GM12878 (cell line): ENCODE results near the gene IFNAR1. TPM values are rescaled to one million over a fixed set of nuclear protein-coding genes. Genes with fewer than 3 reads are reported as not detected.

Experiments used
- ATAC-seq: fragments of 200-7000 bp; cut with Tn5 transposase; 3 replicates; pipeline ENCODE4 v1.9.1; 2020; ENCODE audit warnings: mild to moderate bottlenecking, moderate library complexity
- BruUV-seq: library from RNA; stranded (reverse); fragments of 400-500 nt; replicated peaks from 2 replicates; lab custom pipeline; 2021; lab: Mats Ljungman, UMichigan
- CTCF ChIA-PET: fragments of 300-600 bp; sonication (Branson Sonifier 250); formaldehyde crosslinking; extraction: SDS; loops from one replicate; lab custom pipeline; 2021; ENCODE audit warnings: inconsistent platforms; lab: Yijun Ruan, JAX
- POLR2A ChIA-PET: fragments of 350-600 bp; formaldehyde crosslinking; extraction: SDS; loops from one replicate; lab custom pipeline; 2021; ENCODE audit warnings: inconsistent platforms; lab: Charles Lee
- RAD21 ChIA-PET: fragments of 300-600 bp; sonication (Branson Sonifier 250); formaldehyde crosslinking; loops from one replicate; lab custom pipeline; 2023; ENCODE audit warnings: antibody characterized with exemption; ENCODE audit not compliant: unreplicated experiment; lab: Charles Lee
- SMC1A ChIA-PET: fragments of 300-600 bp; sonication (Branson Sonifier 250); formaldehyde crosslinking; loops from one replicate; lab custom pipeline; 2023; ENCODE audit not compliant: unreplicated experiment, uncharacterized antibody; lab: Charles Lee
- DNase-seq: peaks from one replicate; pipeline ENCODE4 v3.0.0-alpha.2; 2011; ENCODE audit warnings: low read depth, low spot score
- FAIRE-seq: peaks from 3 replicates; lab custom pipeline; 2011; peaks lifted over from hg19 to GRCh38; lab: Jason Lieb, UNC
- H2AFZ ChIP-seq: 2 replicates; pipeline ENCODE4 v1.6.0; 2011; ENCODE audit warnings: low read depth, low read length, control low read depth; ENCODE audit not compliant: control insufficient read depth
- H3K27ac ChIP-seq: 2 replicates; pipeline ENCODE4 v1.5.1; 2011; ENCODE audit warnings: control low read depth; ENCODE audit not compliant: control insufficient read depth, insufficient read depth
- H3K27me3 ChIP-seq, 2 experiments: replicated peaks in 1 of 2; 2 replicates each; pipeline versions ENCODE4 v1.6.0 to v1.6.1; 2011; ENCODE audit warnings: low read length in 1 of 2; ENCODE audit not compliant: control insufficient read depth in 2 of 2, insufficient read depth in 2 of 2
- H3K36me3 ChIP-seq, 2 experiments: 2 replicates each; pipeline ENCODE4 v1.5.1; 2011; ENCODE audit warnings: low read length in 1 of 2; ENCODE audit not compliant: control insufficient read depth in 2 of 2, insufficient read depth in 2 of 2
- H3K4me1 ChIP-seq: 2 replicates; pipeline ENCODE4 v1.6.1; 2011; ENCODE audit warnings: mild to moderate bottlenecking, low read length, moderate library complexity, mixed read lengths; ENCODE audit not compliant: control insufficient read depth, insufficient read depth
- H3K4me2 ChIP-seq: 2 replicates; pipeline ENCODE4 v1.6.0; 2011; ENCODE audit warnings: control low read depth; ENCODE audit not compliant: control insufficient read depth, insufficient read depth
- H3K4me3 ChIP-seq: fragments of 200-600 bp; sonication (generic); 2 replicates; pipeline ENCODE4 v1.5.1; 2016
- H3K79me2 ChIP-seq: 2 replicates; pipeline ENCODE4 v1.6.0; 2011; ENCODE audit warnings: low read length; ENCODE audit not compliant: control insufficient read depth, insufficient read depth
- H3K9ac ChIP-seq: 2 replicates; pipeline ENCODE4 v1.8.0; 2011; ENCODE audit warnings: low read length, control low read depth, mixed read lengths; ENCODE audit not compliant: control insufficient read depth, insufficient read depth
- H3K9me3 ChIP-seq: replicated peaks from 3 replicates; pipeline ENCODE4 v1.5.1; 2011; ENCODE audit warnings: mild to moderate bottlenecking, low read length; ENCODE audit not compliant: control insufficient read depth, insufficient read depth
- H4K20me1 ChIP-seq: 2 replicates; pipeline ENCODE4 v1.6.0; 2011; ENCODE audit not compliant: control insufficient read depth, insufficient read depth
- BMI1 ChIP-seq: fragments of 450-650 bp; IDR thresholded peaks from 2 replicates; pipeline ENCODE4 v1.6.1; 2016; ENCODE audit warnings: mild to moderate bottlenecking, moderate library complexity, borderline replicate concordance
- CEBPZ ChIP-seq: fragments of 150-350 bp; IDR thresholded peaks from 2 replicates; pipeline ENCODE4 v1.6.1; 2016; ENCODE audit warnings: low read depth, low read length
- ELK1 ChIP-seq: IDR thresholded peaks from 2 replicates; pipeline ENCODE4 v1.6.1; 2012; ENCODE audit warnings: low read depth, low read length, improper control_type of control experiment
- IKZF1 ChIP-seq: fragments of 450-650 bp; conservative IDR thresholded peaks from 2 replicates; pipeline ENCODE4 v1.6.1; 2017; ENCODE audit warnings: antibody characterized with exemption, mild to moderate bottlenecking
- JUNB ChIP-seq: IDR thresholded peaks from 2 replicates; pipeline ENCODE4 v1.6.1; 2016; ENCODE audit warnings: antibody characterized with exemption, mild to moderate bottlenecking
- MTA2 ChIP-seq: fragments of 450-650 bp; IDR thresholded peaks from 2 replicates; pipeline ENCODE4 v1.6.1; 2016; ENCODE audit warnings: low read depth, mild to moderate bottlenecking, moderate library complexity
- MYB ChIP-seq: fragments of 150-350 bp; IDR thresholded peaks from 2 replicates; pipeline ENCODE4 v1.6.1; 2014; ENCODE audit warnings: mild to moderate bottlenecking, low read depth, low read length, borderline replicate concordance
- RELA ChIP-seq: fragments of 450-650 bp; IDR thresholded peaks from 2 replicates; pipeline ENCODE4 v1.8.0; 2014; ENCODE audit warnings: borderline replicate concordance; ENCODE audit not compliant: partially characterized antibody
- SIX5 ChIP-seq: IDR thresholded peaks from 2 replicates; pipeline ENCODE4 v1.6.1; 2011; ENCODE audit warnings: mild to moderate bottlenecking, low read depth, low read length, moderate library complexity; ENCODE audit not compliant: severe bottlenecking
- SKIL ChIP-seq: fragments of 450-650 bp; IDR thresholded peaks from 2 replicates; pipeline ENCODE4 v1.6.1; 2017; ENCODE audit warnings: mild to moderate bottlenecking, low read depth, inconsistent platforms; ENCODE audit not compliant: poor library complexity, severe bottlenecking
- SMAD1 ChIP-seq: fragments of 450-650 bp; IDR thresholded peaks from 2 replicates; pipeline ENCODE4 v1.6.1; 2018; ENCODE audit warnings: mild to moderate bottlenecking, low read depth; ENCODE audit not compliant: partially characterized antibody
- SMAD5 ChIP-seq: IDR thresholded peaks from 2 replicates; pipeline ENCODE4 v1.6.1; 2016; ENCODE audit warnings: antibody characterized with exemption, low read depth
- TCF12 ChIP-seq: IDR thresholded peaks from 2 replicates; pipeline ENCODE4 v1.6.1; 2011; ENCODE audit warnings: low read depth, mild to moderate bottlenecking, low read length
- USF1 ChIP-seq: IDR thresholded peaks from 2 replicates; pipeline ENCODE4 v1.6.1; 2011; ENCODE audit warnings: borderline replicate concordance, low read depth, mild to moderate bottlenecking, moderate library complexity, mixed read lengths, low read length; ENCODE audit not compliant: insufficient read depth; ENCODE audit errors: extremely low read length
- WGBS: methylation state at CpG from one replicate; pipeline ENCODE4 v1.1.6; 2016; ENCODE audit warnings: low lambda C conversion rate; ENCODE audit not compliant: insufficient replicate concordance, insufficient coverage; ENCODE audit errors: missing lambda C conversion rate; 5-methylcytosine and 5-hydroxymethylcytosine counted together
- in situ Hi-C: fragments of 300-500 bp; cut with MboI; formaldehyde crosslinking; loops from 9 replicates; pipeline ENCODE4 v1.14.3; 2018; ENCODE audit warnings: mixed read lengths
- intact Hi-C: fragments of 100-400 bp; cut with micrococcal nuclease; formaldehyde crosslinking; loops from one replicate; pipeline ENCODE4 v1.14.2; 2022; ENCODE audit not compliant: unreplicated experiment
- polyA plus RNA-seq, 11 experiments: library from polyadenylated mRNA; depleted of rRNA in 4 of 11; unstranded in 6 of 11; stranded (reverse) in 5 of 11; fragments of >200 nt; fragmentation: Nextera tagmentation in 4 of 11; fragmentation: Illumina TruSeq in 1 of 11; extraction: Ambion mirVana in 4 of 11; extraction: Trizol in 1 of 11; gene quantifications; 1 replicate in 1 of 11; 2 replicates in 10 of 11; pipeline versions ENCODE4 v1.2.1 to v1.2.3, GENCODE V29; 2011 to 2016; ENCODE audit warnings: inconsistent platforms in 2 of 11, missing spikeins in 2 of 11, low read depth in 1 of 11
- total RNA-seq, 4 experiments: library from RNA; depleted of rRNA in 3 of 4; stranded (reverse); fragments of >200 nt in 3 of 4; fragmentation: Illumina TruSeq in 1 of 4; extraction: Trizol in 1 of 4; gene quantifications; 2 replicates each; pipeline versions ENCODE4 v1.2.1 to v1.2.3, GENCODE V29; 2013 to 2021

IFNAR1 gene
- total and polyA plus RNA-seq, 10 of the 15 experiments (the other 5 are each of a cell fraction or from before 2014, with no cell fraction given) = 12.0 to 62.4 (median 24.6) TPM

GRCh38 chr21:33378081-33378480, 53.3 kb downstream of the IFNAR1 start:
- DNase-seq (no peak), ATAC-seq (no peak), FAIRE-seq (no peak)
- Histone ChIP-seq H3K27ac (no peak overlapping the region), H3K4me1 (peaks cover 50% of the 10 kb centered on the region), H3K79me2 (no peaks in the 10 kb centered on the region), H3K27me3 (no peaks in the 10 kb centered on the region), H3K4me3 (no peak overlapping the region), H3K9ac (no peak overlapping the region), H4K20me1 (no peaks in the 10 kb centered on the region), H3K36me3 (no peaks in the 10 kb centered on the region), H3K9me3 (no peaks in the 10 kb centered on the region), H3K4me2 (no peak overlapping the region), H2AFZ (no peak overlapping the region)
- ChIA-PET SMC1A (interaction anchor here (0.8 to 5.7 kb wide), 14 partner anchors 11 to 181 kb away, joined by 3 to 36 read pairs (median 4); partner anchors contain the start of gene IFNAR1), POLR2A (interaction anchor here (0.5 to 1.0 kb wide), 3 partner anchors 27 to 174 kb away, joined by 3 to 5 read pairs (median 3); no protein-coding TSS in a partner anchor), CTCF (interaction anchor here (1.3 to 5.9 kb wide), 6 partner anchors 17 to 181 kb away, joined by 3 to 75 read pairs (median 9); no protein-coding TSS in a partner anchor), RAD21 (interaction anchor here (0.9 to 13.8 kb wide), 5 partner anchors 17 to 174 kb away, joined by 3 to 148 read pairs (median 5); no protein-coding TSS in a partner anchor)
- in situ Hi-C loops (no loop called here), intact Hi-C loops (no loop called here)
- TF ChIP-seq SIX5 (no peak), BMI1 (no peak), JUNB (no peak), SMAD5 (no peak), TCF12 (no peak), MYB (no peak), SMAD1 (no peak), ELK1 (no peak), USF1 (no peak), IKZF1 (no peak), CEBPZ (no peak), MTA2 (no peak), RELA (no peak), SKIL (no peak)
- WGBS = 88% methylated on average over 9 of the region's 9 CpGs
- BruUV-seq = no TSS peak
